ENCODE data around the gene ZSWIM3. TPM values are rescaled to one million over a fixed set of nuclear protein-coding genes. Genes with fewer than 3 reads are reported as not detected.
A peak's percentile ranks its signal among the peaks of the same experiment; 100 is the strongest.

Gene ZSWIM3
- total and polyA plus RNA-seq, 2 of the 13 experiments (the other 11 are each of a cell fraction or from before 2014, with no cell fraction given) = 5.2 to 5.8 TPM

DNA sequence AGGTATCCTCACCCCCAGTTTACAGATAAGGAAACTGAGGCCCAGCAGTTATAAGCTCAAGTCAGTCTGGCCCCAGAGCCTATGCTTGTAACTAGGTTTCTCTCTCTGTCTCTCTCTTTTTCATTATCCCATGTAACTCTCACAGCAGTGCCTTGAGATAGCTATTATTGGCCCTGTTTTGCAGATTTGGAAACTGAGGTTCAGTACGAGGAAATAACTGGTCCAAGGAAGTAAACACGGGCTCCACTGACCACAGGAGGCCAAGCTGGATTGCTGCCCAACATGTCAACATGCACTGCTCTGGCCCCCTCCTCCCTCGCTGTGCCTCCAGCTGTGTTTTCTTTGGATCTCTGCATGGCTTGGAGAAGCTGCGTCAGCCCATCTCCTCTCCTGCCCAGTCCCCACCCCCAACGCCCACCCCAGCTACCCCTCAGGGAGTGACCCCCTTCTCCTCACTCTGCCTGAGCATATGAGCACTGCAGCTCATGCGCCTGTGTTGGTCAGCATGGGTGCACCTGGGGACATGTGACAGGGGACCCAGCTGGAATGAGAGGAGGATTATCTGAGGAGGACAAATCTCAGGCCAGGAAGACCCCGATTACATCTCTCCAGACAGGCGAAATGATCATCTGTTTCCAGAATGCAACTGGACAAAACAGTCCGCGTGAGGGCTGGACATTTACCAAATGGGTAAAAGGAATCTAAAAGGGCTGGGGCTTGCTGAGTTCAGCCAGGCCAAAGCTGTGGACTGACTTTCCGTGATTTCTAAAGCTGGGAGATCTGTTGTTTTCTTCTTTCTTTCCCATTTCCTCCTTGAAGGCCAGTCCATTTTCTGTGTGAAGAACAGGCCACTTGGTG is 62.4 kb downstream of the ZSWIM3 start (continued):
- TF ChIP-seq PITX1 (CRISPR knock-in tag; IDR thresholded peaks at IDR 0.05) (0 out of 2 replicates have a peak, but pooled peaks have one; percentile 9), KLF12 (CRISPR knock-in tag; IDR thresholded peaks at IDR 0.05; ENCODE audit: borderline replicate concordance) (no peak), CAMTA2 (CRISPR knock-in tag; IDR thresholded peaks at IDR 0.05; ENCODE audit: borderline replicate concordance) (no peak), ZNF724P (CRISPR knock-in tag; IDR thresholded peaks at IDR 0.05; ENCODE audit: borderline replicate concordance) (no peak), ZNF44 (CRISPR knock-in tag; IDR thresholded peaks at IDR 0.05) (no peak), ZNF891 (CRISPR knock-in tag; IDR thresholded peaks at IDR 0.05) (no peak), PAX8 (CRISPR knock-in tag; IDR thresholded peaks at IDR 0.05; ENCODE audit: borderline replicate concordance) (no peak), TCF7 (IDR thresholded peaks at IDR 0.05; ENCODE audit: low read depth) (no peak), TBL1XR1 (IDR thresholded peaks at IDR 0.05; ENCODE audit: borderline replicate concordance, low read length, partially characterized antibody) (no peak), ZBTB7A (CRISPR knock-in tag; IDR thresholded peaks at IDR 0.05) (0 out of 2 replicates have a peak, but pooled peaks have one; percentile 15), FOXK1 (CRISPR knock-in tag; IDR thresholded peaks at IDR 0.05; ENCODE audit: borderline replicate concordance, low read depth) (peak; percentile 97; the same call in 1 of the 2 replicates)
- TF ChIP-seq, protein P1, sequence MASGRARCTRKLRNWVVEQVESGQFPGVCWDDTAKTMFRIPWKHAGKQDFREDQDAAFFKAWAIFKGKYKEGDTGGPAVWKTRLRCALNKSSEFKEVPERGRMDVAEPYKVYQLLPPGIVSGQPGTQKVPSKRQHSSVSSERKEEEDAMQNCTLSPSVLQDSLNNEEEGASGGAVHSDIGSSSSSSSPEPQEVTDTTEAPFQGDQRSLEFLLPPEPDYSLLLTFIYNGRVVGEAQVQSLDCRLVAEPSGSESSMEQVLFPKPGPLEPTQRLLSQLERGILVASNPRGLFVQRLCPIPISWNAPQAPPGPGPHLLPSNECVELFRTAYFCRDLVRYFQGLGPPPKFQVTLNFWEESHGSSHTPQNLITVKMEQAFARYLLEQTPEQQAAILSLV (CRISPR knock-in tag; IDR thresholded peaks at IDR 0.05; ENCODE audit: borderline replicate concordance) = no peak
- TF ChIP-seq, protein P2, sequence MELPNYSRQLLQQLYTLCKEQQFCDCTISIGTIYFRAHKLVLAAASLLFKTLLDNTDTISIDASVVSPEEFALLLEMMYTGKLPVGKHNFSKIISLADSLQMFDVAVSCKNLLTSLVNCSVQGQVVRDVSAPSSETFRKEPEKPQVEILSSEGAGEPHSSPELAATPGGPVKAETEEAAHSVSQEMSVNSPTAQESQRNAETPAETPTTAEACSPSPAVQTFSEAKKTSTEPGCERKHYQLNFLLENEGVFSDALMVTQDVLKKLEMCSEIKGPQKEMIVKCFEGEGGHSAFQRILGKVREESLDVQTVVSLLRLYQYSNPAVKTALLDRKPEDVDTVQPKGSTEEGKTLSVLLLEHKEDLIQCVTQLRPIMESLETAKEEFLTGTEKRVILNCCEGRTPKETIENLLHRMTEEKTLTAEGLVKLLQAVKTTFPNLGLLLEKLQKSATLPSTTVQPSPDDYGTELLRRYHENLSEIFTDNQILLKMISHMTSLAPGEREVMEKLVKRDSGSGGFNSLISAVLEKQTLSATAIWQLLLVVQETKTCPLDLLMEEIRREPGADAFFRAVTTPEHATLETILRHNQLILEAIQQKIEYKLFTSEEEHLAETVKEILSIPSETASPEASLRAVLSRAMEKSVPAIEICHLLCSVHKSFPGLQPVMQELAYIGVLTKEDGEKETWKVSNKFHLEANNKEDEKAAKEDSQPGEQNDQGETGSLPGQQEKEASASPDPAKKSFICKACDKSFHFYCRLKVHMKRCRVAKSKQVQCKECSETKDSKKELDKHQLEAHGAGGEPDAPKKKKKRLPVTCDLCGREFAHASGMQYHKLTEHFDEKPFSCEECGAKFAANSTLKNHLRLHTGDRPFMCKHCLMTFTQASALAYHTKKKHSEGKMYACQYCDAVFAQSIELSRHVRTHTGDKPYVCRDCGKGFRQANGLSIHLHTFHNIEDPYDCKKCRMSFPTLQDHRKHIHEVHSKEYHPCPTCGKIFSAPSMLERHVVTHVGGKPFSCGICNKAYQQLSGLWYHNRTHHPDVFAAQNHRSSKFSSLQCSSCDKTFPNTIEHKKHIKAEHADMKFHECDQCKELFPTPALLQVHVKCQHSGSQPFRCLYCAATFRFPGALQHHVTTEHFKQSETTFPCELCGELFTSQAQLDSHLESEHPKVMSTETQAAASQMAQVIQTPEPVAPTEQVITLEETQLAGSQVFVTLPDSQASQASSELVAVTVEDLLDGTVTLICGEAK (IDR thresholded peaks at IDR 0.05) = no peak
- TF ChIP-seq, protein P2 (CRISPR knock-in tag; IDR thresholded peaks at IDR 0.05) = no peak
- TF ChIP-seq, protein P3, sequence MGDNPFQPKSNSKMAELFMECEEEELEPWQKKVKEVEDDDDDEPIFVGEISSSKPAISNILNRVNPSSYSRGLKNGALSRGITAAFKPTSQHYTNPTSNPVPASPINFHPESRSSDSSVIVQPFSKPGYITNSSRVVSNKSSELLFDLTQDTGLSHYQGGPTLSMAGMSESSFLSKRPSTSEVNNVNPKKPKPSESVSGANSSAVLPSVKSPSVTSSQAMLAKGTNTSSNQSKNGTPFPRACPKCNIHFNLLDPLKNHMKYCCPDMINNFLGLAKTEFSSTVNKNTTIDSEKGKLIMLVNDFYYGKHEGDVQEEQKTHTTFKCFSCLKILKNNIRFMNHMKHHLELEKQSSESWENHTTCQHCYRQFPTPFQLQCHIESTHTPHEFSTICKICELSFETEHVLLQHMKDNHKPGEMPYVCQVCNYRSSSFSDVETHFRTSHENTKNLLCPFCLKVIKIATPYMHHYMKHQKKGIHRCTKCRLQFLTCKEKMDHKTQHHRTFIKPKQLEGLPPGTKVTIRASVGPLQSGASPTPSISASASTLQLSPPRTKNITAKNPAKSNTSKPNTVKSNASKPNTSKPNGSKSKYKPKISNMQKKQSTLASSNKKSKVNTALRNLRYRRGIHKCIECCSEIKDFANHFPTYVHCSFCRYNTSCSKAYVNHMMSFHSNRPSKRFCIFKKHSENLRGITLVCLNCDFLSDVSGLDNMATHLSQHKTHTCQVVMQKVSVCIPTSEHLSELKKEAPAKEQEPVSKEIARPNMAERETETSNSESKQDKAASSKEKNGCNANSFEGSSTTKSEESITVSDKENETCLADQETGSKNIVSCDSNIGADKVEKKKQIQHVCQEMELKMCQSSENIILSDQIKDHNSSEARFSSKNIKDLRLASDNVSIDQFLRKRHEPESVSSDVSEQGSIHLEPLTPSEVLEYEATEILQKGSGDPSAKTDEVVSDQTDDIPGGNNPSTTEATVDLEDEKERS (CRISPR knock-in tag; IDR thresholded peaks at IDR 0.05) = peak; percentile 31; the same call in 1 of the 2 replicates

Data from HepG2 (cell line).